ENCODE results near the gene EXOC3L1. TPM values are rescaled to one million over a fixed set of nuclear protein-coding genes. Genes with fewer than 3 reads are reported as not detected.

Gene EXOC3L1
- total RNA-seq, 1 experiment from 2014 or later, result 0.30 TPM

GRCh38 chr16:67146523-67147357, 43.2 kb downstream of the EXOC3L1 start:
- H3K9me3 ChIP-seq (ENCODE audit: control insufficient read depth in 1 of 2, insufficient read depth in 1 of 2, low read depth in 1 of 2, low read length in 2 of 2), result no peaks in the 10 kb centered on the region
- CTCF ChIA-PET, result no interaction called here
- POLR2A ChIA-PET, result no interaction called here
- ATAC-seq (no peak), DNase-seq (ENCODE audit: low read depth, low spot score) (no peak)
- H3K4me3 ChIP-seq (replicated peaks in 1 of 2; ENCODE audit: low read depth in 1 of 2, low read length in 2 of 2), result no peak overlapping the region
- H3K4me2 ChIP-seq (ENCODE audit: low read length), result no peak overlapping the region
- no peaks in the 10 kb centered on the region for H4K20me1 ChIP-seq (ENCODE audit: insufficient read depth)
- no peak overlapping the region for H3K9ac ChIP-seq (ENCODE audit: low read length)
- H3K79me2 ChIP-seq (ENCODE audit: insufficient read depth, low read length), result no peaks in the 10 kb centered on the region
- RAD21 ChIA-PET (ENCODE audit: low non-redundant PET in 1 of 2, low total read pairs in 2 of 2, uncharacterized antibody in 2 of 2, unreplicated experiment in 2 of 2), result no interaction called here
- H3K27me3 ChIP-seq (ENCODE audit: insufficient read depth, low read length), result no peaks in the 10 kb centered on the region
- no peak for TF ChIP-seq CBX3 (IDR thresholded peaks at IDR 0.05; ENCODE audit: low read depth)
- no peak for TF ChIP-seq EZH2 (IDR thresholded peaks at IDR 0.05)
- peak; percentile 24; the same call in 1 of the 2 replicates for TF ChIP-seq RAD21 (IDR thresholded peaks at IDR 0.05; ENCODE audit: low read depth)
- no peak for TF ChIP-seq YY1 (IDR thresholded peaks at IDR 0.05; ENCODE audit: extremely low read depth, insufficient replicate concordance, low read depth, low read length)
- 0 out of 6 replicates have a peak, but pooled peaks of 1 of the 3 experiments have one; percentile 11 for TF ChIP-seq CTCF (IDR thresholded peaks at IDR 0.05 in 2 of 3, conservative IDR thresholded peaks at IDR 0.05 in 1 of 3; ENCODE audit: borderline replicate concordance in 1 of 3, insufficient read depth in 1 of 3, low read depth in 2 of 3, low read length in 2 of 3)
- H2AFZ ChIP-seq (ENCODE audit: low read depth, low read length, poor library complexity, severe bottlenecking), result no peak overlapping the region
- no TSS peak for BruUV-seq (replicated peaks)
- peaks cover 25 to 42% of the 10 kb centered on the region in 2 experiments; a peak in 3 of 4 replicates for H3K36me3 ChIP-seq (ENCODE audit: control insufficient read depth in 1 of 2, insufficient read depth in 2 of 2, low read length in 2 of 2)
- intact Hi-C loops (cut with micrococcal nuclease), result no loop called here
- H3K4me1 ChIP-seq (ENCODE audit: control insufficient read depth in 1 of 2, insufficient read depth in 2 of 2, low read length in 2 of 2), result peaks cover 3 to 16% of the 10 kb centered on the region in 2 experiments; a peak in 3 of 4 replicates
- no peaks in the 10 kb centered on the region for H3K9me2 ChIP-seq (ENCODE audit: insufficient read depth)
- no peak overlapping the region for H3K27ac ChIP-seq (ENCODE audit: low read depth, low read length)

GRCh38 chr16:67145746-67146145, 44.2 kb downstream of the EXOC3L1 start:
- ChIA-PET CTCF (no interaction called here), POLR2A (no interaction called here), RAD21 (ENCODE audit: low non-redundant PET in 1 of 2, low total read pairs in 2 of 2, uncharacterized antibody in 2 of 2, unreplicated experiment in 2 of 2) (no interaction called here)
- DNase-seq (ENCODE audit: low read depth, low spot score), result no peak
- no peak for ATAC-seq
- Histone ChIP-seq H3K4me2 (ENCODE audit: low read length) (no peak overlapping the region), H3K9me3 (ENCODE audit: control insufficient read depth in 1 of 2, insufficient read depth in 1 of 2, low read depth in 1 of 2, low read length in 2 of 2) (no peaks in the 10 kb centered on the region), H3K9me2 (ENCODE audit: insufficient read depth) (no peaks in the 10 kb centered on the region), H3K27me3 (ENCODE audit: insufficient read depth, low read length) (no peaks in the 10 kb centered on the region), H3K9ac (ENCODE audit: low read length) (no peak overlapping the region), H3K79me2 (ENCODE audit: insufficient read depth, low read length) (no peaks in the 10 kb centered on the region), H3K4me1 (ENCODE audit: control insufficient read depth in 1 of 2, insufficient read depth in 2 of 2, low read length in 2 of 2) (peaks cover 0 to 6% of the 10 kb centered on the region in 2 experiments; a peak in 2 of 4 replicates), H2AFZ (ENCODE audit: low read depth, low read length, poor library complexity, severe bottlenecking) (no peak overlapping the region), H3K36me3 (ENCODE audit: control insufficient read depth in 1 of 2, insufficient read depth in 2 of 2, low read length in 2 of 2) (peaks cover 26 to 52% of the 10 kb centered on the region in 2 experiments), H4K20me1 (ENCODE audit: insufficient read depth) (no peaks in the 10 kb centered on the region), H3K27ac (ENCODE audit: low read depth, low read length) (no peak overlapping the region), H3K4me3 (replicated peaks in 1 of 2; ENCODE audit: low read depth in 1 of 2, low read length in 2 of 2) (no peak overlapping the region)
- intact Hi-C loops (cut with micrococcal nuclease), result no loop called here
- BruUV-seq (replicated peaks), result no TSS peak
- TF ChIP-seq POLR2A (IDR thresholded peaks at IDR 0.05; ENCODE audit: borderline replicate concordance, extremely low read depth, insufficient read depth, insufficient read length) (no peak), CEBPB (IDR thresholded peaks at IDR 0.05; ENCODE audit: low read depth) (no peak), CTCF (IDR thresholded peaks at IDR 0.05 in 2 of 3, conservative IDR thresholded peaks at IDR 0.05 in 1 of 3; ENCODE audit: borderline replicate concordance in 1 of 3, insufficient read depth in 1 of 3, low read depth in 2 of 3, low read length in 2 of 3) (no peak), ZBTB33 (IDR thresholded peaks at IDR 0.05; ENCODE audit: extremely low read depth, insufficient replicate concordance, low read length) (no peak), TCF7L2 (IDR thresholded peaks at IDR 0.05; ENCODE audit: borderline replicate concordance, extremely low read depth, insufficient read depth, insufficient read length) (no peak), POLR2AphosphoS5 (IDR thresholded peaks at IDR 0.05; ENCODE audit: low read depth, low read length) (no peak)

Data from HCT116 (cell line).